OCI-LY1 (cell line): ENCODE results near the gene SPAG4.

Experiments
- H2AFZ ChIP-seq: fragments of 200-600 bp; sonication (generic), shearing (Covaris generic); 2 replicates; pipeline ENCODE4 v1.6.0; 2014; ENCODE audit warnings: antibody characterized with exemption, mild to moderate bottlenecking, low read length
- H3F3A ChIP-seq: fragments of 200-600 bp; sonication (generic), shearing (Covaris generic); 2 replicates; pipeline ENCODE4 v1.6.0; 2014; ENCODE audit warnings: mild to moderate bottlenecking, antibody characterized with exemption, low read length, moderate library complexity; ENCODE audit not compliant: insufficient read depth
- H3K27ac ChIP-seq: fragments of 200-600 bp; sonication (generic); 2 replicates; pipeline ENCODE4 v1.5.1; 2014; ENCODE audit warnings: low read length, mixed run types, mild to moderate bottlenecking, low read depth; ENCODE audit not compliant: poor library complexity, severe bottlenecking
- H3K27me3 ChIP-seq: fragments of 200-600 bp; sonication (generic); 2 replicates; pipeline ENCODE4 v1.6.0; 2014; ENCODE audit warnings: antibody characterized with exemption, mild to moderate bottlenecking, low read length, moderate library complexity; ENCODE audit not compliant: insufficient read depth
- H3K36me3 ChIP-seq: fragments of 200-600 bp; sonication (generic); 2 replicates; pipeline ENCODE4 v1.6.1; 2014; ENCODE audit warnings: mild to moderate bottlenecking, antibody characterized with exemption, low read length, moderate library complexity, mixed read lengths; ENCODE audit not compliant: insufficient read depth
- H3K4me1 ChIP-seq: fragments of 200-600 bp; sonication (generic); 2 replicates; pipeline ENCODE4 v1.5.1; 2014; ENCODE audit warnings: mild to moderate bottlenecking, low read length, moderate library complexity; ENCODE audit not compliant: insufficient read depth, severe bottlenecking
- H3K4me2 ChIP-seq: fragments of 200-600 bp; sonication (generic), shearing (Covaris generic); 2 replicates; pipeline ENCODE4 v1.6.1; 2014; ENCODE audit warnings: low read length
- H3K4me3 ChIP-seq: fragments of 200-600 bp; sonication (generic); 2 replicates; pipeline ENCODE4 v1.5.1; 2014; ENCODE audit warnings: low read length, low read depth, mild to moderate bottlenecking, mixed read lengths; ENCODE audit not compliant: poor library complexity, severe bottlenecking
- H3K79me2 ChIP-seq: fragments of 200-600 bp; shearing (Covaris generic); 2 replicates; pipeline ENCODE4 v1.6.1; 2016; ENCODE audit warnings: mixed run types, low read length, mixed read lengths; ENCODE audit not compliant: insufficient read depth
- H3K9ac ChIP-seq: fragments of 200-600 bp; sonication (generic), shearing (Covaris generic); 2 replicates; pipeline ENCODE4 v1.6.1; 2014; ENCODE audit warnings: mild to moderate bottlenecking, low read length, mixed read lengths
- H3K9me2 ChIP-seq: fragments of 200-600 bp; sonication (generic), shearing (Covaris generic); 2 replicates; pipeline ENCODE4 v1.6.1; 2014; ENCODE audit warnings: low read depth, mild to moderate bottlenecking, low read length, mixed read lengths
- H3K9me3 ChIP-seq: fragments of 200-600 bp; shearing (Covaris generic); 2 replicates; pipeline ENCODE4 v1.6.1; 2014; ENCODE audit warnings: low read length, mixed read lengths
- H4K20me1 ChIP-seq: fragments of 200-600 bp; sonication (generic), shearing (Covaris generic); 2 replicates; pipeline ENCODE4 v1.6.0; 2016; ENCODE audit warnings: mild to moderate bottlenecking, low read length; ENCODE audit not compliant: insufficient read depth
- EZH2 ChIP-seq: fragments of 200-600 bp; sonication (generic), shearing (Covaris generic); IDR thresholded peaks from 2 replicates; pipeline ENCODE4 v1.8.0; 2017; ENCODE audit warnings: borderline replicate concordance, mixed run types, mild to moderate bottlenecking, antibody characterized with exemption, low read length, moderate library complexity, mixed read lengths
- TF ChIP-seq, protein P1 (sequence below): fragments of 200-600 bp; sonication (generic), shearing (Covaris generic); IDR thresholded peaks from 2 replicates; pipeline ENCODE4 v1.5.1; 2017; ENCODE audit warnings: mild to moderate bottlenecking, antibody characterized with exemption, low read length, moderate library complexity, mixed read lengths

The SPAG4 gene

DNA sequence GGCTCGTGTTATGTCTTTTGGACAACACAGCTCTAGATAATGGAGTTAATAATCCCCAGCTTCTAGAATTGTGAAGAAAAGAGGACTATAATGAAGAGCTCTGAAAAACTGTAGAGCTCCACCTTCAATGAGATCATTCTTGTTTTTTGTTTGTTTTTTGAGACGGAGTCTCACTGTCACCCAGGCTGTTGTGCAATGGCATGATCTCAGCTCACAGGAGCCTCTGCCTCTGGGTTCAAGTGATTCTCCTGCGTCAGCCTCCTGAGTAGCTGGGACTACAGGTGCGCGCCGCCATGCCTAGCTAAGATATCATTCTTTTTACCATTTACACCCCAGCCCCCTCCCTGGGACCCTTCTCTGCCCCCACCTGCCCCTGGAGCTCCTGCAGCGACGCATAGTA is 37.2 kb upstream of the SPAG4 start:
- no peak overlapping the region for H3K4me2 ChIP-seq
- H3K36me3 ChIP-seq = no peaks in the 10 kb centered on the region; the same call in 1 of the 2 replicates
- no peak overlapping the region for H3K27ac ChIP-seq
- no peaks in the 10 kb centered on the region for H4K20me1 ChIP-seq
- no peak overlapping the region for H3K9ac ChIP-seq
- no peak overlapping the region for H2AFZ ChIP-seq
- no peaks in the 10 kb centered on the region for H3F3A ChIP-seq
- H3K9me3 ChIP-seq = no peaks in the 10 kb centered on the region
- no peaks in the 10 kb centered on the region for H3K9me2 ChIP-seq
- no peak for TF ChIP-seq EZH2
- TF ChIP-seq, protein P1, sequence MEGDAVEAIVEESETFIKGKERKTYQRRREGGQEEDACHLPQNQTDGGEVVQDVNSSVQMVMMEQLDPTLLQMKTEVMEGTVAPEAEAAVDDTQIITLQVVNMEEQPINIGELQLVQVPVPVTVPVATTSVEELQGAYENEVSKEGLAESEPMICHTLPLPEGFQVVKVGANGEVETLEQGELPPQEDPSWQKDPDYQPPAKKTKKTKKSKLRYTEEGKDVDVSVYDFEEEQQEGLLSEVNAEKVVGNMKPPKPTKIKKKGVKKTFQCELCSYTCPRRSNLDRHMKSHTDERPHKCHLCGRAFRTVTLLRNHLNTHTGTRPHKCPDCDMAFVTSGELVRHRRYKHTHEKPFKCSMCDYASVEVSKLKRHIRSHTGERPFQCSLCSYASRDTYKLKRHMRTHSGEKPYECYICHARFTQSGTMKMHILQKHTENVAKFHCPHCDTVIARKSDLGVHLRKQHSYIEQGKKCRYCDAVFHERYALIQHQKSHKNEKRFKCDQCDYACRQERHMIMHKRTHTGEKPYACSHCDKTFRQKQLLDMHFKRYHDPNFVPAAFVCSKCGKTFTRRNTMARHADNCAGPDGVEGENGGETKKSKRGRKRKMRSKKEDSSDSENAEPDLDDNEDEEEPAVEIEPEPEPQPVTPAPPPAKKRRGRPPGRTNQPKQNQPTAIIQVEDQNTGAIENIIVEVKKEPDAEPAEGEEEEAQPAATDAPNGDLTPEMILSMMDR = no peak
- H3K4me1 ChIP-seq = no peaks in the 10 kb centered on the region
- no peak overlapping the region for H3K4me3 ChIP-seq
- H3K27me3 ChIP-seq = no peaks in the 10 kb centered on the region
- no peaks in the 10 kb centered on the region for H3K79me2 ChIP-seq

DNA sequence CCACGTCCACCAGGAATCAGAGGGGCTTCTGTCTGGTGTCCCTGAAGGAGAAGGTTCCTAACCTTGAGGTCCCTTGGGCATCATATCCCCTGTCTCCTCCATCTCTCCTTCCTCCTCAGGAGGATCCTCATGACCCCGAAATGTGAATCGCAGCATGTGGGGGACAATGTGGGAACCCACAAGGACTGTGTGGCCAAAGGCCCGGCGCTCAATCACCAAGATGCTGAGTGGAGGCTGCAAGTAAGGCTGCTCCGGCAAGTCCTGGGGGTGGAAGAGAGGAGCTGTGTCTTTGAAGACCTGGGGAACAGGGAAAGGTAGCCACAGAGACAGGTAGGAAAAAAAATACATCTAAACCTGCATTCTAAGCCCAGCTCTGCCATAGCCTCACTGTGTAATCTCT is 36.4 kb upstream of the SPAG4 start:
- no peak overlapping the region for H3K27ac ChIP-seq
- H3K4me3 ChIP-seq = no peak overlapping the region
- H3K27me3 ChIP-seq = no peaks in the 10 kb centered on the region
- no peaks in the 10 kb centered on the region for H3K9me3 ChIP-seq
- no peaks in the 10 kb centered on the region for H3K36me3 ChIP-seq
- no peaks in the 10 kb centered on the region for H3K9me2 ChIP-seq
- H3F3A ChIP-seq = no peaks in the 10 kb centered on the region
- no peak overlapping the region for H3K4me2 ChIP-seq
- H3K79me2 ChIP-seq = no peaks in the 10 kb centered on the region
- H2AFZ ChIP-seq = no peak overlapping the region
- H4K20me1 ChIP-seq = no peaks in the 10 kb centered on the region
- no peak overlapping the region for H3K9ac ChIP-seq
- H3K4me1 ChIP-seq = no peaks in the 10 kb centered on the region
- no peak for TF ChIP-seq EZH2
- TF ChIP-seq, protein P1 = no peak

DNA sequence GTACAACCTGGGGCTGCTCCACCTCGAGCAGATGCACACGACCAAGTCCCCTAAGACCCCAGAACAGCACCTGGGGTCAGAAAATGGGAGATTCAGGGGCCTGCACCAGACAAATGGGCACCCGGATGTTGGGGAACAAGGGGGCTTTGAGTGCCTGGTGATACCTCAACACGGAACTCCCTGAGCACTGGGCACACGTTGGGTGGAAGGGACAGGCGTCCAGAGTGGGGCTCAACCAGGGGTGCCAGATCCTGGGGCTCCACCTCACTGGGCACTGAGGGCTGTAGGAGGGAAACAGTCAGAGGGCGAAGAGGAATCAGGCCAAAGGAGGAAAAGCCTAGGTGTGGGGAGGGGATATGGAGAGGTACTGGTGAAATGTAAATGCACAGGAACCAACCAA is 33.5 kb upstream of the SPAG4 start:
- Histone ChIP-seq H3K27ac (no peak overlapping the region), H3K27me3 (no peaks in the 10 kb centered on the region), H2AFZ (no peak overlapping the region), H3F3A (no peaks in the 10 kb centered on the region), H3K9ac (no peak overlapping the region), H3K4me3 (no peak overlapping the region), H3K9me2 (no peaks in the 10 kb centered on the region), H3K4me1 (no peaks in the 10 kb centered on the region), H3K36me3 (no peaks in the 10 kb centered on the region), H3K79me2 (no peaks in the 10 kb centered on the region), H4K20me1 (no peaks in the 10 kb centered on the region), H3K4me2 (no peak overlapping the region), H3K9me3 (no peaks in the 10 kb centered on the region)
- TF ChIP-seq EZH2 = no peak
- TF ChIP-seq, protein P1 = no peak
